RWPE2 (cell line): Measurements from ENCODE around the gene NEK2.
"Not testable (repeated sequence)": the region's sequence is repeated elsewhere in the genome, so short reads cannot be mapped to it uniquely, and the experiment has no call there.

Experiments
- ATAC-seq: fragments of 200-7000 bp; cut with Tn5 transposase; 3 replicates; pipeline ENCODE4 v1.9.1; 2021; ENCODE audit warnings: low read depth
- DNase-seq: peaks from one replicate; pipeline ENCODE4 v3.0.0-alpha.2; 2020; ENCODE audit warnings: low spot score
- H3K27ac ChIP-seq: fragments of 450-650 bp; 2 replicates; pipeline ENCODE4 v1.5.1; 2017; ENCODE audit warnings: mild to moderate bottlenecking; ENCODE audit not compliant: poor library complexity, severe bottlenecking
- H3K27me3 ChIP-seq: fragments of 250-450 bp; sonication (Bioruptor Pico); 2 replicates; pipeline ENCODE4 v1.5.1; 2021; ENCODE audit warnings: mild to moderate bottlenecking, moderate library complexity; ENCODE audit not compliant: insufficient read depth, poor library complexity, severe bottlenecking
- H3K36me3 ChIP-seq: fragments of 250-450 bp; sonication (Bioruptor Pico); 2 replicates; pipeline ENCODE4 v1.5.1; 2020; ENCODE audit warnings: low read depth, mild to moderate bottlenecking, moderate library complexity
- H3K4me1 ChIP-seq: fragments of 250-450 bp; sonication (Bioruptor Pico); 2 replicates; pipeline ENCODE4 v1.5.1; 2021; ENCODE audit warnings: mild to moderate bottlenecking, moderate library complexity; ENCODE audit not compliant: insufficient read depth, poor library complexity, severe bottlenecking
- H3K4me3 ChIP-seq: fragments of 250-450 bp; sonication (Bioruptor Pico); 2 replicates; pipeline ENCODE4 v1.5.1; 2021; ENCODE audit warnings: mild to moderate bottlenecking, moderate library complexity; ENCODE audit not compliant: severe bottlenecking
- H3K9me3 ChIP-seq: fragments of 250-450 bp; sonication (Bioruptor Pico); 2 replicates; pipeline ENCODE4 v1.5.1; 2021; ENCODE audit warnings: mild to moderate bottlenecking, moderate library complexity; ENCODE audit not compliant: severe bottlenecking
- TF ChIP-seq, protein P1 (sequence below): fragments of 450-650 bp; IDR thresholded peaks from one replicate; pipeline ENCODE4 v1.5.1; 2017; ENCODE audit warnings: mild to moderate bottlenecking, moderate library complexity; ENCODE audit not compliant: poor library complexity, severe bottlenecking

The NEK2 gene

DNA sequence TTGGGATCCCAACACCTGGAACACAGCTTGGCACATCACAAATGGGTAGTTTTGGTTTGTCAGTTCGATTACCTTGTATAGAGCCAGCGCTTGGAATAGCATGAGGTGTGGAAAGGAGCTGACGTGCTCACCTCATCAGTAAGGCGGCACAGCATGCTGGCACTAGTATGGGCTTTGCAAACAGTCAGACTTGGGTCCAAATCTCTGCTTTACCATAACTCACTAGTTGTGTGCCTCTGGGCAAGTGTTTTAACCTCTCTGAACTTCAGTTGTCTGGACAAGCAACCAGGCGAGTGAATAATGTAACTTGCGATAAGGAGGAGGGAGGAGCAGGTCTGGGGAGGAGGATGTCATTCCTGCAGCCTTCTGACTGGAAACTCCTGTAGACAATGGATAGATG, 26.3 kb upstream of the NEK2 start:
- ATAC-seq (no peak), DNase-seq (no peak)
- Histone ChIP-seq H3K27me3 (no peaks in the 10 kb centered on the region), H3K9me3 (no peaks in the 10 kb centered on the region), H3K4me1 (peaks cover 4% of the 10 kb centered on the region), H3K36me3 (no peaks in the 10 kb centered on the region), H3K27ac (no peak overlapping the region), H3K4me3 (no peak overlapping the region)
- TF ChIP-seq, protein P1, sequence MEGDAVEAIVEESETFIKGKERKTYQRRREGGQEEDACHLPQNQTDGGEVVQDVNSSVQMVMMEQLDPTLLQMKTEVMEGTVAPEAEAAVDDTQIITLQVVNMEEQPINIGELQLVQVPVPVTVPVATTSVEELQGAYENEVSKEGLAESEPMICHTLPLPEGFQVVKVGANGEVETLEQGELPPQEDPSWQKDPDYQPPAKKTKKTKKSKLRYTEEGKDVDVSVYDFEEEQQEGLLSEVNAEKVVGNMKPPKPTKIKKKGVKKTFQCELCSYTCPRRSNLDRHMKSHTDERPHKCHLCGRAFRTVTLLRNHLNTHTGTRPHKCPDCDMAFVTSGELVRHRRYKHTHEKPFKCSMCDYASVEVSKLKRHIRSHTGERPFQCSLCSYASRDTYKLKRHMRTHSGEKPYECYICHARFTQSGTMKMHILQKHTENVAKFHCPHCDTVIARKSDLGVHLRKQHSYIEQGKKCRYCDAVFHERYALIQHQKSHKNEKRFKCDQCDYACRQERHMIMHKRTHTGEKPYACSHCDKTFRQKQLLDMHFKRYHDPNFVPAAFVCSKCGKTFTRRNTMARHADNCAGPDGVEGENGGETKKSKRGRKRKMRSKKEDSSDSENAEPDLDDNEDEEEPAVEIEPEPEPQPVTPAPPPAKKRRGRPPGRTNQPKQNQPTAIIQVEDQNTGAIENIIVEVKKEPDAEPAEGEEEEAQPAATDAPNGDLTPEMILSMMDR: no peak

DNA sequence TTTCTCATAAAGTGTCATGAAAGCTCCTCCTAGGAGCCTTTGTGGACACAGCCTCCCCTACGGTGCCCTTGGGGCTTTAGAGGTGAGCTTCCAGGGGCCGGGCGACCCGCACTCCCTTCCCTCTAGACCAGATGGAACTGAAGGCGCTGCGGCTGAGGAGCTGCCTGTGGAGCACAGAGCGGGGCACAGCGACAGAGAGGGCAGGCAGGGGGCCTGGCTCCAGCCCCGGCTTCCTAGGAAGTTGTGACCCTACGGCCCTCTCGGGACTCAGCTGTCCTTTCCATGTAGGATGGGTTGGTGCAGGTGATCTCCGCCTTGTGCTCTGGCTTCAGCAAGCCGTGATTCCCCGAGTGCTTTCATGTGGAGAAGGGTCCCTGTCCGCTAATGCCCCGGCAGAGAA, 23.6 kb upstream of the NEK2 start:
- Histone ChIP-seq H3K36me3 (no peaks in the 10 kb centered on the region), H3K4me1 (no peaks in the 10 kb centered on the region), H3K9me3 (no peaks in the 10 kb centered on the region), H3K27me3 (no peaks in the 10 kb centered on the region), H3K4me3 (no peak overlapping the region), H3K27ac (no peak overlapping the region)
- TF ChIP-seq, protein P1: no peak
- no peak for ATAC-seq
- DNase-seq: no peak

DNA sequence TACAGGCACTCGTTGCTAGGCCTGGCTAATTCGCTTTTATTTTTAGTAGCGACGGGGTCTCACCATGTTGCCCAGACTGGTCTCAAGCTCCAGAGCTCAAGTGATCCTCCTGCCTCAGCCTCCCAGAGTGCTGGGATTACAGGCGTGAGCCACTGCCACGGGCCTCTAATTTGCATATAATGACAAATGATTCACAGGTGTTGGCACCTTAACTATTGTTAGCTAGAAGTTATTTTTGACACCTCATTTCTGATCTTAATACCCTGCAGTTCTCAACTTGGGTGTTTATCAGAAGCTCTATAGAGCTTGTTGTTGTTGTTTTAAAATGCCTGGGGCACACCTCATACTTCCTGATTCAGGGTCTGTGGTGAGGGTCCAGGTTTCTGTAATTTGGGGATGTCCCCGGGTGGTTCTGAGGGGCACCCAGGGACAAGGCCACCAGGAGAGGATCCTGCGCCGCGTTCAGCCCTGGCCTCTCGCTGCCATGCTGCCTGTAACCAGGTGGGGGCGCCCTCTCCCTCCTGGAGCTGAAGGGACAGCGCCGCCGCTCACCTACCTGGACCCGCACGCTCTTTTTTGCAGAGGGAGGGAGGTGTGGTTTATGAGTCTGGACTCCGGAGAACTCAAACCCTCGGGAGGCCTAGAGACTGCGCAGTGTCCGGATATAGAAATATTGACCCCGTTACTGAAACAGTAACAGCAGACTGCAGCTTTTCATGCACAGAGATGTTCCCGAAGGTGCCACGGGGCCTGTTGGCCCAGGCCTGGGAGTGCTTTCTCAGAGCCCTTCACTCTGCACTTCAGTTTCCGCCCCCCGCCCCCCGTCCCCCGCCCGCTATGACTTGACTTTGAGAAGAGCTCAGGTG, 23.0 kb upstream of the NEK2 start:
- no peak overlapping the region for H3K27ac ChIP-seq
- DNase-seq (no peak), ATAC-seq (peak; percentile 74)
- TF ChIP-seq, protein P1: peak; percentile 71
- H3K36me3 ChIP-seq: no peaks in the 10 kb centered on the region
- H3K9me3 ChIP-seq: no peaks in the 10 kb centered on the region
- H3K4me1 ChIP-seq: no peaks in the 10 kb centered on the region
- no peak overlapping the region for H3K4me3 ChIP-seq
- H3K27me3 ChIP-seq: no peaks in the 10 kb centered on the region

DNA sequence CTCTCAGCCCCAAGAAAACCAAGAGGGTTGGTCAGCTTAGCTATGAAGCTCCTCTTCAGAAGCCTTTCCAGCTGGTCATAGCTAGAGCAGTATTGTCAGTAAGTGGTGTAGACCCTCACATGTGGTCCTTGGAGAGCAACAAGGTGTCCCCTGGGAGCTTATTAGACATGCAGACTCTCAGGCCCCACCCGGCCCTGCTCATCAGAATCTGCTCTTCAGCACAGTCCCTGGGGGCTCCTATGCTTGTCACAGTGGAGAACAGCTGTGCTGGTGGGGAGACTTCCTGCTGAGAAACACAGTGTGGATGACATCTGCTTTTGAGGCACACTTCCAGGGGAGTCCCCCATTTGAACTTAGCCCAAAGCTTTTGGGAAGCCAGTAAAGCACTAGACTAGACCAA, 21.9 kb upstream of the NEK2 start:
- Histone ChIP-seq H3K36me3 (no peaks in the 10 kb centered on the region), H3K4me3 (no peak overlapping the region), H3K9me3 (no peaks in the 10 kb centered on the region), H3K4me1 (no peaks in the 10 kb centered on the region), H3K27ac (no peak overlapping the region), H3K27me3 (no peaks in the 10 kb centered on the region)
- TF ChIP-seq, protein P1: no peak
- no peak for ATAC-seq
- DNase-seq: no peak

- Histone ChIP-seq H3K4me3 (no peak overlapping the region), H3K4me1 (no peaks in the 10 kb centered on the region), H3K27me3 (no peaks in the 10 kb centered on the region), H3K9me3 (no peaks in the 10 kb centered on the region), H3K27ac (no peak overlapping the region), H3K36me3 (no peaks in the 10 kb centered on the region)
- TF ChIP-seq, protein P1: no peak
- DNase-seq (no peak), ATAC-seq (no peak)
Measured at GRCh38 chr1:211695135-211695816, 19.9 kb upstream of the NEK2 start.

GRCh38 chr1:211693911-211694310, 18.5 kb upstream of the NEK2 start:
- not testable (repeated sequence) for DNase-seq, H3K4me3 ChIP-seq, H3K4me1 ChIP-seq, ATAC-seq, H3K9me3 ChIP-seq, H3K36me3 ChIP-seq, H3K27me3 ChIP-seq, H3K27ac ChIP-seq
